HG02973 (cell line): ENCODE results near the gene HAS3.

Source experiments
- ATAC-seq: cut with Tn5 transposase; IDR thresholded peaks from one replicate; pipeline ENCODE4 v1.9.1; 2021; ENCODE audit warnings: moderate library complexity; ENCODE audit not compliant: unreplicated experiment

The HAS3 gene

GRCh38 chr16:69089091-69089910, 16.2 kb upstream of the HAS3 start:
- ATAC-seq = no peak

GRCh38 chr16:69093974-69094373, 11.5 kb upstream of the HAS3 start:
- no peak for ATAC-seq

- ATAC-seq = no peak
Observed at GRCh38 chr16:69094501-69094900, 11.0 kb upstream of the HAS3 start.

- ATAC-seq = no peak
Observed at GRCh38 chr16:69095193-69095592, 10.3 kb upstream of the HAS3 start.

- ATAC-seq = no peak
Observed at GRCh38 chr16:69100071-69100691, 5.3 kb upstream of the HAS3 start.

- no peak for ATAC-seq
Observed at GRCh38 chr16:69106491-69107315, 1.2 kb downstream of the HAS3 start.

GRCh38 chr16:69107316-69107962, 2.0 kb downstream of the HAS3 start:
- ATAC-seq = no peak

- ATAC-seq = no peak
Observed at GRCh38 chr16:69108064-69108904, 2.8 kb downstream of the HAS3 start.

GRCh38 chr16:69108905-69109252, 3.4 kb downstream of the HAS3 start:
- ATAC-seq = no peak

GRCh38 chr16:69109486-69110270, 4.2 kb downstream of the HAS3 start:
- no peak for ATAC-seq

GRCh38 chr16:69110406-69110805, 5.0 kb downstream of the HAS3 start:
- ATAC-seq = no peak

- ATAC-seq = no peak
Observed at GRCh38 chr16:69111216-69111875, 5.9 kb downstream of the HAS3 start.

- ATAC-seq = no peak
Observed at GRCh38 chr16:69111876-69112230, 6.4 kb downstream of the HAS3 start.

- ATAC-seq = no peak
Observed at GRCh38 chr16:69112285-69113129, 7.1 kb downstream of the HAS3 start.

- ATAC-seq = no peak
Observed at GRCh38 chr16:69113216-69113615, 7.8 kb downstream of the HAS3 start.

GRCh38 chr16:69114346-69114975, 9.0 kb downstream of the HAS3 start:
- ATAC-seq = no peak

- ATAC-seq = no peak
Observed at GRCh38 chr16:69114976-69115355, 9.5 kb downstream of the HAS3 start.

GRCh38 chr16:69115361-69115760, 9.9 kb downstream of the HAS3 start:
- ATAC-seq = no peak
